ENCODE measurements around the gene REC8.

Gene REC8

DNA sequence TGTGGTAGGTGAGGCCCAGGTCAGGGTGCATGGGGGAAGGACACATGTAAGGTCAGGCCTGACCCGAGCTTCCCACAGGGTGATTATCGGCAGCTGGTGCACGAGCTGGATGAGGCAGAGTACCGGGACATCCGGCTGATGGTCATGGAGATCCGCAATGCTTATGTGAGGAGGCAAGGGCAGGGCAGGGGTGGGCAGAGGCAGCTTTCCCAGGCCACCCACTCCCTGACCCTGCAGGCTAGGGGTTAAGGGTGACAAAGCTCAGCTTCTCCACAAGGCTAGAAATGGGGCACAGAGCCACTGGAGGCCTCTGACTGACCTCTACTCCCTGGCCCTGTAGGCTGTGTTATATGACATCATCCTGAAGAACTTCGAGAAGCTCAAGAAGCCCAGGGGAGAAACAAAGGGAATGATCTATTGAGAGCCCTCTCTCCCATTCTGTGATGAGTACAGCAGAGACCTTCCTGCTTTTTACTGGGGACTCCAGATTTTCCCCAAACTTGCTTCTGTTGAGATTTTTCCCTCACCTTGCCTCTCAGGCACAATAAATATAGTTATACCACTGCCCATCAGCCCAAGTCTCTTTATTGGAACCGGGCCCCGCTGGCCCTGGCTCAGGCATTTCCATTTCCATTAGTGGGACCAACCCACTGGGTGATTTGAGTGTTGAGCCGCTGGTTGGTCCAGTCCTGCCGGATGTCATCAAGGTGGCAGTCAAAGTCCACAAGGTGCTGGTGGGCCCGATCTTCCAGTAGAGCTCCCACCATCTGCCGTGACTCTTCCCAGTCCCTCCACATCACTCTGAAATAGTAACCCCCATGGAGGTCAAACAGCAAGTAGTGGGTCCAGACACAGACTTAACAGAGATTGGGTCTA lies 33.2 kb upstream of the REC8 start:
- DNase-seq (ENCODE audit: low read depth) = no peak

GRCh38 chr14:24139272-24139934 lies 32.5 kb upstream of the REC8 start:
- no peak for DNase-seq (ENCODE audit: low read depth)

DNA sequence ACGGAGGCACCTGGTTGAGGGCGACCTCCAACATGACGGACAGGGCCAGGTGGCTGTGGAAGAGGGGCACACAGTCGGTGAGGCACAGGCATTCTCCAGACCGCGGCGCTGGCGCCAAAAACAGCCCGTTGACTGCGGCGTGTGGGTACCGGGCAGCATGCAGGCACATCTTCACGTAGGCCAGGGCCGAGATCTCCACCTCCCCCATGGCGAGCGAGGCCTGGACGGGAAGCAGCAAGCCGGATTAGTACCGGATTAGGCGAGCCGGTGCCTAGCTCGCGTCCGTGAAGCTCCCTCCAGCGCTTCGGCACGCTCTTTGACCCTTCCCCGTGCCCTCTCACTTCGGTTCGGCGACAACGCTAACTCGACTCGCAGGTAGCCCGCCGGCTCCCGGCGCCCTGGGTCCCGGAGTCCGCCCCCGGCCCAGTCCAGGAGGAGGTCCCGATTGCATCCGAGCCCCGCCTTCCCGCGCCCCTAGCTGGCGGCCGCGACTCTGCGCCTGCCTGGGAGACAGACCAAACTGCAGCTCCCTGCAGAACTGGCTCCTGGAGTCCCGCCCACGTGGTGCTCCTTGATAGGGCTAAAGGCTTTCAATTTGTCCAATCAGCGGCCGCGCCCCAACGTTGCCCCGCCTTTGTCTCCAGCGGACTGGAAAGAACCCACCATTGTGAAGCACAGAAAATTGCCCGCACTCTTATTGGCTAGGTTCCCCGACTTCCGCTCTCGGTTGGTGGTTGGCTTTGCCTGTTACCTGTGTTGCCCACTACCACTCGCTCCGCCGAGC lies 30.6 kb upstream of the REC8 start, which contains the start of gene EMC9:
EMC9 (minus strand) TSS at position 495 of the 784 bp plus-strand sequence; CDS start at position 208, 287 bp downstream.
- peak; percentile 99 for DNase-seq (ENCODE audit: low read depth)

DNA sequence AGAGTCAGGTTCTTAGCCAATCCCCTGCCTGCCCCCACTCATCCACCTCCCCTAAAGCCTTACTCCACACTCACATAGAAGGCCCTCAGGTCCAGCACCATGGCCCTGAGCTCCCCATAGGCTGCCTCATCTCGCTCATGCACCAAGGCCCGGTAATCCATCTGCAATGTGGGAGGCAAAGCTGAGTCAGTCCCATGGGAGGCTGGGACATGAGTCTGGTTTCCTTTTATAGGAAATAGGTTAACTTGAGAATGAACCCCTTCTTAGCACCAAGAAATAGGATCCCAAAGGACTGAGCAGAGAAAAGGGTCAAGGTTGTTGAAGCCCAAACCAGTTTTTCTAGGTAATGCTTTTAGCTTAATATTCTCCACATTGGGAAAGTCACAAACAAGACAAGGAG lies 28.4 kb upstream of the REC8 start:
- DNase-seq (ENCODE audit: low read depth) = no peak

DNA sequence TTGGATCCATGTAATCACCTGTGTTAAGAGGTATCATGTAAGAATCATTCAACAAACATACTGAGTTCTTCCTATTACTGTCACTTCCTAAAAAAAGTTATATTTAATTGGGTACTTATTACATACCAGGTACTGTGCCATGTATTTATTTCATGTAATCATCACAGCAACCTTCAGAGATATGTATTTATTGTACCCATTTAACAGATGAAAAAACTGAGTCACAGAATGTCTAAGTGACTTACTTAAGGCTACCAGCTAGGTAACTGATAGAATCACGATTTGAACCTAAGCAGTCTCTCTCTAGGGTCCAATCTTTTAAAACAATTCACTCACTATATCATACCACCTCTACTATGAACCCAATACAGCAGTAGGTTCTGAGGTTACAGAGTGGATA lies 27.4 kb upstream of the REC8 start:
- no peak for DNase-seq (ENCODE audit: low read depth)

DNA sequence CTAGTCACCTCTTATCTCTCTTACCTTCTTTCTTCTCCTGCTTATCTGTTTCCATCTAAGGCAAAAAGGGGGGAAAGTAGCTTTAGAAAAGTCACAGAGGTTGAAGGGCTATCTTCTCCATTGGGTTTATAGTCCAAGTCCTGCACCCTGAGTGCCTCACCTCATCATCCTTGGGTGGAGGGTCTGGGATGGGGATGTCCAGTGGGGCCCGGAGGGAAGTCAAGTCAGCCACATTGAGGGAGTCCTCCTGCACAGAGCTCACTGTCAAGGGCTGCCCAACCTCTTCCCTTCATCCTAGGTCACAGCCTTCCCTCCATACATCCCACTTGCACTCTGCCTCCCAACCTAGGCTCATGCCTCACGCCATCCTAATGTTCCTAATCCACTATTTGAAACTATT lies 26.7 kb upstream of the REC8 start:
- DNase-seq (ENCODE audit: low read depth) = no peak

DNA sequence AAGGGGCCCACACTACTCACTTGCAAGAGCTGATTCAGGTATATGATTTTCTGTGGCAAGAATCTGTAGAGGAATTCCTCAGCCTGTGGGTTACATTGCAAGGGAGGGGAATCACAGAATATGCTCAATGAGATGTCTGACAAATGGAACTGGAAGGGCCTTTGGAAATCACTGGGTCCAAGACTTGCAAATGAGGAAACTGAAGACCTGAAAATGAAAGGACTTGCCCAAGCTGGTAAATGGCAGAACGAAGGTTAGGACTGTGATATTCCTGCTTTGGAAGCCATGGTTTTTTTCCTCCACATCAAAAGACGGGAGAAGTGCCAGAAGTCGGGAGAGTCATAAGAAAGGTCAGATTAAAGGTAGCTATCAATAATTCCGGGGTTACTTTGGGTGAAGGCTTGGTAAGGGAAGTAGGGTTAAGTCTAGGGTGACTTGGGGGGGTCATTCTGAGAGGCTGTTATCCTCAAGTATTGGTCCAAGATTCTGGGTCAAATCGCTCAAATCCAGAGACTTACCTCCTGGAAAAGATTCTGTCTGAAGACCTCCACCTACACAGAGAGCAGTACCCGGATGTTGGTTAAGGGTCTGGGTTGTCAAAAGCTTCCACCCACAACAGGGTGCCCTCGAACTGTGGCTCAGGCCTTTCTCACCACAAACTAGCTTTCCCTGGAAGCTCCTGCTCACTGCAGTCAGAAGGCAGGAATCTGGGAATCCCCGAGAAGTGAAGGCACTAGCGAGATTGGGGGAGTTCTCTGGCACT lies 26.0 kb upstream of the REC8 start:
- no peak for DNase-seq (ENCODE audit: low read depth)

DNA sequence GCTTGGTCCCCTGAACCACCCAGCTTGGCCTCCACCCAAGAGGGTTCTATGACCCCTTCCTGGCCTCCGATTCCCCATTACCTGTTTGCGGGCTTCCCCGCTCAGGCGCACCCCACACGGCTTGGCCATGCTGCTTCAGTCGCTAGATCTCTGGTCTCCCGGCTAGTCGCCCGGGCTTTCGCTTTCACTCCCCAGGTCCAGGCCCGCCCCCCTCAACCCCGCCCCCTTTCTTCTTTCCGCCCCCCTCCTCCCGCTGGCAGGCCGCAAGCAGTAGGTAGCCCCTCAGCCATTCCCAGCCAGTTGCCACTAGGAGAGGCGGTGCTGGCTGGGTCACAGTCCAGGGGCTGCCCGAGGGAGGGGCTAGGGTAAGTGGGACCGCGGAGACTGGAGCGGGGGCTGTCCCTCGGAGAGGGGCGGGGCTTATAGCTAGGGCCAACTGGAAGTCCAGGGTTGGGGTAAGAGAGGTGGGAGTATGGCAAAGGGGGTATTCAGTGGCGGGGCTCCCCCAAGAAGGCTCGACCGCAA lies 25.4 kb upstream of the REC8 start, which contains the start of gene PSME2:
PSME2 (minus strand) TSS at position 158 of the 525 bp plus-strand sequence; CDS start at position 129, 29 bp downstream.
- DNase-seq (ENCODE audit: low read depth) = peak; percentile 70

GRCh38 chr14:24146978-24147760 lies 24.7 kb upstream of the REC8 start, which contains the start of gene RNF31:
RNF31 (plus strand) TSS chr14:24147498; CDS start chr14:24147699, 201 bp downstream.
- DNase-seq (ENCODE audit: low read depth) = peak; percentile 96

DNA sequence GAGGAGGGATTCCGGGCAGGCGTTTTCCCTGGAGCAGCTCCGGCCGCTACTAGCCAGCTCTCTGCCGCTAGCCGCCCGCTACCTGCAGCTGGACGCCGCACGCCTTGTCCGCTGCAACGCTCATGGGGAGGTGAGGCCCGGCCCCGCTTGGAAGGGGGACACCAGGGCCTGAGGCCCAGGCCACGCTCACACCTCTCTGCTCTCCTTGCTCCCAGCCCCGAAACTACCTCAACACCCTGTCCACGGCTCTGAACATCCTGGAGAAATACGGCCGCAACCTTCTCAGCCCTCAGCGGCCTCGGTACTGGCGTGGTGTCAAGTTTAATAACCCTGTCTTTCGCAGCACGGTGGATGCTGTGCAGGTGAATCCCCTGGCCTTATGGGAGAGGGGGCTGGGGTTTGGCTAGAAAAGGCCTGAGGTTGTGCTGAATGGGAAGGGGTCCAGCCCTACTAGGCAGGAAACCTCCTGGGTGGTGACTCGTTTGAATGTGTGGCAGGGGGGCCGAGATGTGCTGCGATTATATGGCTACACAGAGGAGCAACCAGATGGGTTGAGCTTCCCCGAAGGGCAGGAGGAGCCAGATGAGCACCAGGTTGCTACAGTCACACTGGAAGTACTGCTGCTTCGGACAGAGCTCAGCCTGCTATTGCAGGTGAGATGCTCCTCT lies 24.0 kb upstream of the REC8 start:
- no peak for DNase-seq (ENCODE audit: low read depth)

DNA sequence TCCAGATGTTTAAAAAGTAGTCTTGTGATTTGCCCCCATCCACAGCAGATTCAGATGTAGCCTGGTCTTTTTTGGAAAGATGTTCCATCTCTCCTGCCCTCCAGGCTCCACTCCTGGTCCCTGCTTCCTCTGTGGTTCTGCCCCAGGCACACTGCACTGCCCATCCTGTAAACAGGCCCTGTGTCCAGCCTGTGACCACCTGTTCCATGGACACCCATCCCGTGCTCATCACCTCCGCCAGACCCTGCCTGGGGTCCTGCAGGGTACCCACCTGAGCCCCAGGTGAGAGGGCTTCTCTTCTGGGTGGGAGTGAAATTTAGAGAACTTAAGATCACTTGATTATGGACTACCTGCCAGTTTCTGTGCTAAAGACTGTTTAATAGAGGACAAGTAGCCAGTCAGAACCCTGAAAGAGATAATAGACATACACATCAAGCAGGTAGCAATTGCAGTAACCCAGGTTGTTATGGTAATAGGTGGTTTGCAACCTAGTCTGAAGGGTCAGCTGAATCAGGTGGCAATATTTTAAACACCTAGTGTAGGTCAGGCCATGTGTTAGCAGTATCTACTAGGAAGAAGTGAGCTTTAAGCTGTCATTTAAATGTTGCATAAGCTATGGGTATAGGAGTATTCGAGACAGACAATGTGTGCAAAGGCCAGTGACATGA lies 22.4 kb upstream of the REC8 start:
- no peak for DNase-seq (ENCODE audit: low read depth)

GRCh38 chr14:24150061-24150460 lies 21.8 kb upstream of the REC8 start:
- DNase-seq (ENCODE audit: low read depth) = no peak

DNA sequence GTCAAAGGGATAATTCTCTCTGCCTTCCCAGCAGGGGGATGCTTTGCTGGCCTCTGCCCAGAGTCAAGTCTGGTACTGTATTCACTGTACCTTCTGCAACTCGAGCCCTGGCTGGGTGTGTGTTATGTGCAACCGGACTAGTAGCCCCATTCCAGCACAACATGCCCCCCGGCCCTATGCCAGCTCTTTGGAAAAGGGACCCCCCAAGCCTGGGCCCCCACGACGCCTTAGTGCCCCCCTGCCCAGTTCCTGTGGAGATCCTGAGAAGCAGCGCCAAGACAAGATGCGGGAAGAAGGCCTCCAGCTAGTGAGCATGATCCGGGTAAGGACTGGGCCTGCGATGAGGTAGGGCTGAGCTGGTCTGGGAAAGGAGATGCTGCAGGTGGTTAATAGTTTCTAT lies 21.3 kb upstream of the REC8 start:
- no peak for DNase-seq (ENCODE audit: low read depth)

- no peak for DNase-seq (ENCODE audit: low read depth)
Observed at GRCh38 chr14:24150993-24151392, 20.9 kb upstream of the REC8 start.

DNA sequence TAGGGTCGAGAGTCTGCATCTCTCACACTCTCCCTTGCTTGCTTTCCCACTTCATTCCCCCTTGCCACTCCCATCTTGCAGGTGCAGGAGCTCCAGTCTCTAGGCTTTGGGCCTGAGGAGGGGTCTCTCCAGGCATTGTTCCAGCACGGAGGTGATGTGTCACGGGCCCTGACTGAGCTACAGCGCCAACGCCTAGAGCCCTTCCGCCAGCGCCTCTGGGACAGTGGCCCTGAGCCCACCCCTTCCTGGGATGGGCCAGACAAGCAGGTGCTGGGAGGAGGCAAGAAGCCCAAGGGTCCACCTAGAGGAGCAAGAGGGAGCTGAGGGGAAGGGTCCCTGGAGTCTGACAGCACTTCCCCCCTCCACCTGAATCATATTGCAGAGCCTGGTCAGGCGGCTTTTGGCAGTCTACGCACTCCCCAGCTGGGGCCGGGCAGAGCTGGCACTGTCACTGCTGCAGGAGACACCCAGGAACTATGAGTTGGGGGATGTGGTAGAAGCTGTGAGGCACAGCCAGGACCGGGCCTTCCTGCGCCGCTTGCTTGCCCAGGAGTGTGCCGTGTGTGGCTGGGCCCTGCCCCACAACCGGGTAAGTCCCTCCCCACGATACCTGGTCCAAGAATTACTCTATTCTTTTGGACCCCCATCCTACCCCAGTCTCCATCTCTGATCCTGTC lies 20.3 kb upstream of the REC8 start:
- no peak for DNase-seq (ENCODE audit: low read depth)

DNA sequence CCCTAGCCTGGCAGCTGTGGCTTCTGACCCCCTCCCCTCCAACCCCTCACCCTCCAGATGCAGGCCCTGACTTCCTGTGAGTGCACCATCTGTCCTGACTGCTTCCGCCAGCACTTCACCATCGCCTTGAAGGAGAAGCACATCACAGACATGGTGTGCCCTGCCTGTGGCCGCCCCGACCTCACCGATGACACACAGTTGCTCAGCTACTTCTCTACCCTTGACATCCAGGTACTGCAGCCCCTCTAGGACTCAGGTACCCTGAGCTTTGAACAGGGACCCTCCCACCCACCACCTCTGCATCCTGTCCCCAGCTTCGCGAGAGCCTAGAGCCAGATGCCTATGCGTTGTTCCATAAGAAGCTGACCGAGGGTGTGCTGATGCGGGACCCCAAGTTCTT lies 16.8 kb upstream of the REC8 start:
- DNase-seq (ENCODE audit: low read depth) = no peak

DNA sequence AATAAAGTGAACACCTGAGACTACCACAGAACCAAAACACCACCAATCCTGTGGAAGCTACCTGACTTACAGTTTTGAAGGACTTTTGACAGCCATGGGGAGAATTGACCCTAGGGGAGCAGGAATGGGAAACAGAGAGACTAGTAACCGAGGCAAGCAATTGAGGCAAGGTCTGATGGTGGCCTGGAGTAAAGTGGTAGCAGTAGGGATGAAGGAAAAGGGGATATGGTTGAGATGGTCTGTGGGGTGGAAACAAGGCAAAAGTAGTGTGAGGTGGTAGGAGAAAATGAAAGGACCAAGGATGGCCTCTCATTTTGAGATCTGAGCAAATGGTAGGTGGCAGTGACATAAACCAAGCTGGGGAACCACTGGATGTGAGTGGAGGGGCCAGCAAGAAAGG lies 15.0 kb upstream of the REC8 start:
- no peak for DNase-seq (ENCODE audit: low read depth)

GRCh38 chr14:24157331-24157730 lies 14.5 kb upstream of the REC8 start:
- DNase-seq (ENCODE audit: low read depth) = no peak

Data from activated T-helper 1 cell treated with Interleukin-2 at 50 U/mL for 16 hours (primary cell).